Lower leg skin (tissue), 3 donors: ENCODE measurements around the gene CYB5R4.

Experiments used
- CTCF ChIP-seq, 3 donors: fragments of 450-650 bp; IDR thresholded peaks; one replicate each; pipeline ENCODE4 v1.5.1; 2016; ENCODE audit warnings: antibody characterized with exemption in 3 of 3, mild to moderate bottlenecking in 3 of 3, moderate library complexity in 2 of 3
- POLR2A ChIP-seq, 2 donors: fragments of 450-650 bp; IDR thresholded peaks; one replicate each; pipeline ENCODE4 v1.6.1; 2016 to 2017; ENCODE audit warnings: antibody characterized with exemption in 2 of 2, mild to moderate bottlenecking in 1 of 2, moderate library complexity in 1 of 2

GRCh38 chr6:83885984-83886383 lies 26.5 kb downstream of the CYB5R4 start:
- TF ChIP-seq CTCF (IDR thresholded peaks at IDR 0.05) (no peak), POLR2A (IDR thresholded peaks at IDR 0.05) (no peak)
